K562 (cell line): Measurements from ENCODE around the gene ZFAND2B. TPM values are rescaled to one million over a fixed set of nuclear protein-coding genes. Genes with fewer than 3 reads are reported as not detected.

Source experiments
- MXI1 ChIP-seq: IDR thresholded peaks from 2 replicates; pipeline ENCODE4 v1.6.1; 2011; ENCODE audit warnings: low read depth, mild to moderate bottlenecking, improper control_type of control experiment, low read length
- NELFE ChIP-seq: IDR thresholded peaks from 2 replicates; pipeline ENCODE4 v1.6.1; 2011; ENCODE audit warnings: mild to moderate bottlenecking; ENCODE audit not compliant: insufficient read depth, insufficient read length
- PCBP2 ChIP-seq: fragments of 200-400 bp; formaldehyde crosslinking; IDR thresholded peaks from 2 replicates; pipeline ENCODE4 v1.6.1; 2018; ENCODE audit warnings: low read length, low read depth, mild to moderate bottlenecking, moderate library complexity; ENCODE audit not compliant: poor library complexity, severe bottlenecking
- SIN3B ChIP-seq: fragments of 450-650 bp; IDR thresholded peaks from 2 replicates; pipeline ENCODE4 v1.6.1; 2017; ENCODE audit warnings: low read depth, mild to moderate bottlenecking, moderate library complexity
- ZBTB7A ChIP-seq: IDR thresholded peaks from 2 replicates; pipeline ENCODE4 v1.6.1; 2011; ENCODE audit warnings: low read depth, mild to moderate bottlenecking, low read length, moderate library complexity, borderline replicate concordance; ENCODE audit not compliant: control insufficient read depth
- ZNF12 ChIP-seq: sonication (generic); formaldehyde crosslinking; IDR thresholded peaks from 2 replicates; pipeline ENCODE4 v1.4.0; 2020; ENCODE audit warnings: mild to moderate bottlenecking, missing genetic modification reagents
- ZNF133 ChIP-seq: fragments of 250-450 bp; sonication (Bioruptor Pico); IDR thresholded peaks from 2 replicates; pipeline ENCODE4 v1.4.0; 2020; ENCODE audit warnings: mild to moderate bottlenecking
- ZNF3 ChIP-seq: fragments of 250-450 bp; sonication (Bioruptor Pico); IDR thresholded peaks from 2 replicates; pipeline ENCODE4 v1.5.0; 2021; ENCODE audit warnings: mild to moderate bottlenecking, moderate library complexity
- ZNF561 ChIP-seq: fragments of 450-650 bp; formaldehyde crosslinking; conservative IDR thresholded peaks from 2 replicates; pipeline ENCODE4 v1.4.0; 2020; ENCODE audit warnings: mild to moderate bottlenecking, moderate library complexity
- polyA plus RNA-seq, 8 experiments: library from polyadenylated mRNA; depleted of rRNA in 4 of 8; stranded (reverse) in 5 of 8; unstranded in 3 of 8; fragments of >200 nt; fragmentation: Nextera tagmentation in 2 of 8; fragmentation: Illumina TruSeq in 1 of 8; extraction: Ambion mirVana in 2 of 8; extraction: Trizol in 1 of 8; gene quantifications; 2 replicates each; pipeline versions ENCODE4 v1.2.1 to v1.2.3, GENCODE V29; 2011 to 2014; ENCODE audit warnings: inconsistent platforms in 1 of 8, missing spikeins in 1 of 8
- total RNA-seq, 7 experiments: library from RNA; depleted of rRNA in 6 of 7; stranded (reverse); fragments of >200 nt in 6 of 7; fragmentation: Illumina TruSeq in 2 of 7; extraction: Trizol in 2 of 7; gene quantifications; 2 replicates each; pipeline versions ENCODE4 v1.2.1 to v1.2.3, GENCODE V29; 2011 to 2021; ENCODE audit warnings: low replicate concordance in 1 of 7
- TF ChIP-seq, protein P1 (sequence below), 2 experiments: fragments of 450-650 bp; IDR thresholded peaks; 2 replicates each; pipeline ENCODE4 v1.6.1; 2016; ENCODE audit warnings: mild to moderate bottlenecking in 2 of 2, borderline replicate concordance in 1 of 2, low read depth in 1 of 2, moderate library complexity in 1 of 2
- TF ChIP-seq, protein P2 (sequence below): sonication (generic); formaldehyde crosslinking; IDR thresholded peaks from 2 replicates; pipeline ENCODE4 v1.9.0; 2022; ENCODE audit warnings: mild to moderate bottlenecking, missing genetic modification reagents
- TF ChIP-seq, protein P3 (sequence below): fragments of 450-650 bp; conservative IDR thresholded peaks from 2 replicates; pipeline ENCODE4 v1.6.1; 2016; ENCODE audit warnings: missing genetic modification characterization, low read depth, mild to moderate bottlenecking, missing compliant biosample characterization, moderate library complexity
- TF ChIP-seq, protein P4 (sequence below): fragments of 250-450 bp; sonication (Bioruptor Pico); IDR thresholded peaks from 2 replicates; pipeline ENCODE4 v1.5.0; 2021

The ZFAND2B gene
- total and polyA plus RNA-seq, 9 of the 15 experiments (the other 6 are each of a cell fraction or from before 2014, with no cell fraction given) = 9.9 to 33.3 (median 26.1) TPM

DNA sequence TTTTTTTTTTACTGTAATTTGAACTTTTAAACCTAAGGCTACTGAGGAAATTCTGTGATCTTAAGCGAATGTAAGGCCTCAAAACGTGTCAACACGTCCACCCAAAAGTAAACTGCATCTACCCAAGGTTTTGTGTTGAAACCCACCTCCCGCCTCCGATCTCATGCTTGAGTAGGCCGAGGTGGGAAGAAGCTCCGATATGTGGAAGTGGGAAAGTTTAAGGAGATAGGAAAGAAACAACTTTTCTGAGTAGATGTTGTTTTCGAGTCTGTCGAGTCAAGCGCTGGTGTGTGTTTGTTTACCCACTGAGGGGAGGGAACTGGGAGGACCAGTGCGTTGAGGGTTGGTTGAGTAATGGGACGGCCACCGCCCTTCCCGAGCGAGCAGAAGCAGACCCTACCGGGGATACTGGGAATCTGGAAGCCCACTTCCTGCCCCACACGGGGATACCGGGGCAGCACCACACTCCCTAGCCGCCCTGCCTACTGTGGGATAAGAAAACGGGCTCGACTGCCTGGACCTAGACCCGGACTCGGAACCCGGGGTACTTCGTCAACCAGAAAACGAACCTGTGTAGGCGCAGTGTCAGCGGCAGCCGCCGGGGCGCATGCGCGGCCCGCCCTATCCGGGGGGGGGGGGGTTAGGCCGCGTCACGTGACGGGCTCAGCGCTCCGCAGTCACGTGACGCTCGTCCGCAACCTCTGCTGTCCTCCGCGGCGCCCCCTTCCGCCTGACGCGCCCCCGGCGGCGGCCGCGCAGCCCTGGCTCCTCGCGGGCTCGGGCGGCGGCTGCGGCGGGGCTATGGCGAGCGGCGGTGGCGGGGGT lies 28.8 kb upstream of the ZFAND2B start, which contains the start of gene RETREG2 (continued):
- TF ChIP-seq, protein P1, sequence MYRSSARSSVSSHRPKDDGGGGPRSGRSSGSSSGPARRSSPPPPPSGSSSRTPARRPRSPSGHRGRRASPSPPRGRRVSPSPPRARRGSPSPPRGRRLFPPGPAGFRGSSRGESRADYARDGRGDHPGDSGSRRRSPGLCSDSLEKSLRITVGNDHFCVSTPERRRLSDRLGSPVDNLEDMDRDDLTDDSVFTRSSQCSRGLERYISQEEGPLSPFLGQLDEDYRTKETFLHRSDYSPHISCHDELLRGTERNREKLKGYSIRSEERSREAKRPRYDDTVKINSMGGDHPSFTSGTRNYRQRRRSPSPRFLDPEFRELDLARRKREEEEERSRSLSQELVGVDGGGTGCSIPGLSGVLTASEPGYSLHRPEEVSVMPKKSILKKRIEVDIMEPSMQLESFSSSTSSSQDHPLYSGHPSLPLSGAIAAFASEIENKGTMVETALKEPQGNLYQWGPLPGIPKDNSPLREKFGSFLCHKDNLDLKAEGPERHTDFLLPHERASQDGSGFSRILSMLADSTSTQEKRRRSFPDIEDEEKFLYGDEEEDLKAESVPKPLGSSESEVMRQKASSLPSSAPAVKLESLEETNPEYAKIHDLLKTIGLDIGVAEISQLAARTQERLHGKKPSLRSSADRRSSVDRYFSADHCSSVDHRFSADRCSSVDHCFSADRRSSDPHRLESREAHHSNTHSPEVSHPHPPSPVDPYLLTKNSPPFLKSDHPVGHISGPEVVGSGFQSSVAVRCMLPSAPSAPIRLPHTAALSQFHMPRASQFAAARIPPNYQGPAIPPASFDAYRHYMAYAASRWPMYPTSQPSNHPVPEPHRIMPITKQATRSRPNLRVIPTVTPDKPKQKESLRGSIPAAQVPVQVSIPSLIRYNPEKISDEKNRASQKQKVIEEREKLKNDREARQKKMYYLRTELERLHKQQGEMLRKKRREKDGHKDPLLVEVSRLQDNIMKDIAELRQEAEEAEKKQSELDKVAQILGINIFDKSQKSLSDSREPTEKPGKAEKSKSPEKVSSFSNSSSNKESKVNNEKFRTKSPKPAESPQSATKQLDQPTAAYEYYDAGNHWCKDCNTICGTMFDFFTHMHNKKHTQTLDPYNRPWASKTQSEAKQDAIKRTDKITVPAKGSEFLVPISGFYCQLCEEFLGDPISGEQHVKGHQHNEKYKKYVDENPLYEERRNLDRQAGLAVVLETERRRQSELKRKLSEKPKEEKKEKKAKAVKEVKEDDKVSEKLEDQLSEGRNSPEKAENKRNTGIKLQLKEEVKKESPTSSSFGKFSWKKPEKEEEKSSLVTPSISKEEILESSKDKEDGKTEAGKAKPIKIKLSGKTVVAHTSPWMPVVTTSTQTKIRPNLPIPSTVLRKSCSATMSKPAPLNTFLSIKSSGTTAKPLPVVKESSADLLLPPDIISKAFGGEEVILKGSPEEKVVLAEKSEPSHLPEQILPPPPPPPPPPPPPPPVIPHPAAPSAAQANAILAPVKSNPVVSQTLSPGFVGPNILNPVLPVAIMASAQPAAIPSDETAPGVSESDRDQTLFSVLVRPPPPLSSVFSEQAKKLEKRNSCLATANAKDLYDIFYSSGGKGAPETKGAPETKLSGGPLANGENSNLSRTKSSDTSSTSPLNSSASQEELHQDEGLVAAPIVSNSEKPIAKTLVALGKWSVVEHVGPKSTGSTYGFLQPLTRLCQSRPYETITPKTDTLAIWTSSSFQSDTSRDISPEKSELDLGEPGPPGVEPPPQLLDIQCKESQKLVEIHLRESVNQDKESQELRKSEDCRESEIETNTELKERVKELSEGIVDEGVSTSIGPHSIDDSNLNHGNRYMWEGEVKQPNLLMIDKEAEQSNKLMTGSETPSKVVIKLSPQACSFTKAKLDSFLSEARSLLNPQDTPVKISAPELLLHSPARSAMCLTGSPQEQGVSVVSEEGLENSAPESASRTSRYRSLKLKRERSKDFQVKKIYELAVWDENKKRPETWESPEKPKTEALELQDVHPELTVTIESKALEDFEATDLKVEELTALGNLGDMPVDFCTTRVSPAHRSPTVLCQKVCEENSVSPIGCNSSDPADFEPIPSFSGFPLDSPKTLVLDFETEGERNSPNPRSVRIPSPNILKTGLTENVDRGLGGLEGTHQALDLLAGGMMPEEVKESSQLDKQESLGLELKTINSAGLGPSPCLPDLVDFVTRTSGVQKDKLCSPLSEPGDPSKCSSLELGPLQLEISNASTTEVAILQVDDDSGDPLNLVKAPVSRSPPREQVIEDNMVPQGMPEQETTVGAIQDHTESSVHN (IDR thresholded peaks at IDR 0.05; ENCODE audit: borderline replicate concordance in 1 of 2, low read depth in 1 of 2) = no peak
- TF ChIP-seq, protein P2, sequence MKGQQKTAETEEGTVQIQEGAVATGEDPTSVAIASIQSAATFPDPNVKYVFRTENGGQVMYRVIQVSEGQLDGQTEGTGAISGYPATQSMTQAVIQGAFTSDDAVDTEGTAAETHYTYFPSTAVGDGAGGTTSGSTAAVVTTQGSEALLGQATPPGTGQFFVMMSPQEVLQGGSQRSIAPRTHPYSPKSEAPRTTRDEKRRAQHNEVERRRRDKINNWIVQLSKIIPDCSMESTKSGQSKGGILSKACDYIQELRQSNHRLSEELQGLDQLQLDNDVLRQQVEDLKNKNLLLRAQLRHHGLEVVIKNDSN (CRISPR knock-in tag) = peak; percentile 95
- peak; percentile 79 for TF ChIP-seq SIN3B
- no peak for TF ChIP-seq ZNF3 (CRISPR knock-in tag)
- no peak for TF ChIP-seq ZNF12
- TF ChIP-seq, protein P3, sequence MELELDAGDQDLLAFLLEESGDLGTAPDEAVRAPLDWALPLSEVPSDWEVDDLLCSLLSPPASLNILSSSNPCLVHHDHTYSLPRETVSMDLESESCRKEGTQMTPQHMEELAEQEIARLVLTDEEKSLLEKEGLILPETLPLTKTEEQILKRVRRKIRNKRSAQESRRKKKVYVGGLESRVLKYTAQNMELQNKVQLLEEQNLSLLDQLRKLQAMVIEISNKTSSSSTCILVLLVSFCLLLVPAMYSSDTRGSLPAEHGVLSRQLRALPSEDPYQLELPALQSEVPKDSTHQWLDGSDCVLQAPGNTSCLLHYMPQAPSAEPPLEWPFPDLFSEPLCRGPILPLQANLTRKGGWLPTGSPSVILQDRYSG (tag) = no peak
- TF ChIP-seq, protein P4, sequence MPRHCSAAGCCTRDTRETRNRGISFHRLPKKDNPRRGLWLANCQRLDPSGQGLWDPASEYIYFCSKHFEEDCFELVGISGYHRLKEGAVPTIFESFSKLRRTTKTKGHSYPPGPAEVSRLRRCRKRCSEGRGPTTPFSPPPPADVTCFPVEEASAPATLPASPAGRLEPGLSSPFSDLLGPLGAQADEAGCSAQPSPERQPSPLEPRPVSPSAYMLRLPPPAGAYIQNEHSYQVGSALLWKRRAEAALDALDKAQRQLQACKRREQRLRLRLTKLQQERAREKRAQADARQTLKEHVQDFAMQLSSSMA (CRISPR knock-in tag) = no peak
- TF ChIP-seq PCBP2 = no peak
- no peak for TF ChIP-seq ZNF133 (CRISPR knock-in tag)
- TF ChIP-seq MXI1 = no peak
- TF ChIP-seq ZBTB7A = peak; percentile 65; the same call in 1 of the 2 replicates
- no peak for TF ChIP-seq NELFE
- TF ChIP-seq ZNF561 (CRISPR knock-in tag) = no peak
